DND-41 (cell line): Measurements from ENCODE around the gene IFI27L2.

Experiments used
- ATAC-seq: fragments of 200-7000 bp; cut with Tn5 transposase; 3 replicates; pipeline ENCODE4 v1.9.1; 2021; ENCODE audit warnings: low read depth; ENCODE audit not compliant: insufficient read depth
- DNase-seq: peaks from one replicate; pipeline ENCODE4 v3.0.0-alpha.2; 2020
- H2AFZ ChIP-seq: 2 replicates; pipeline ENCODE4 v1.6.0; 2012; ENCODE audit warnings: low read depth, low read length
- H3K27ac ChIP-seq: 2 replicates; pipeline ENCODE4 v1.5.1; 2012; ENCODE audit warnings: low read length, inconsistent platforms
- H3K27me3 ChIP-seq: fragments of 200-600 bp; sonication (generic); 2 replicates; pipeline ENCODE4 v1.6.0; 2012; ENCODE audit warnings: low read length, mild to moderate bottlenecking, inconsistent platforms; ENCODE audit not compliant: insufficient read depth, poor library complexity
- H3K36me3 ChIP-seq: 2 replicates; pipeline ENCODE4 v1.5.1; 2012; ENCODE audit warnings: low read length, inconsistent platforms; ENCODE audit not compliant: insufficient read depth
- H3K4me1 ChIP-seq: 2 replicates; pipeline ENCODE4 v1.5.1; 2012; ENCODE audit warnings: mild to moderate bottlenecking, low read length; ENCODE audit not compliant: insufficient read depth
- H3K4me2 ChIP-seq: 2 replicates; pipeline ENCODE4 v1.6.0; 2012; ENCODE audit warnings: mild to moderate bottlenecking, moderate library complexity, low read length, inconsistent platforms; ENCODE audit not compliant: insufficient read depth
- H3K4me3 ChIP-seq, 2 experiments: fragments of 200-600 bp in 1 of 2; shearing (Covaris generic) in 1 of 2; 2 replicates each; pipeline ENCODE4 v1.5.1; 2012 to 2016; ENCODE audit warnings: inconsistent platforms in 2 of 2, low read length in 2 of 2, mild to moderate bottlenecking in 2 of 2, low read depth in 1 of 2, moderate library complexity in 1 of 2
- H3K79me2 ChIP-seq: 2 replicates; pipeline ENCODE4 v1.6.0; 2012; ENCODE audit warnings: low read length, inconsistent platforms; ENCODE audit not compliant: insufficient read depth
- H3K9ac ChIP-seq: 2 replicates; pipeline ENCODE4 v1.6.0; 2012; ENCODE audit warnings: low read depth, mild to moderate bottlenecking, inconsistent platforms, low read length, moderate library complexity
- H3K9me3 ChIP-seq: 2 replicates; pipeline ENCODE4 v1.5.1; 2012; ENCODE audit warnings: low read length, moderate library complexity, mild to moderate bottlenecking, inconsistent platforms; ENCODE audit not compliant: insufficient read depth, severe bottlenecking
- H4K20me1 ChIP-seq: 2 replicates; pipeline ENCODE4 v1.6.0; 2012; ENCODE audit warnings: low read length; ENCODE audit not compliant: insufficient read depth
- EZH2 ChIP-seq: IDR thresholded peaks from 3 replicates; pipeline ENCODE4 v1.6.1; 2012; ENCODE audit warnings: borderline replicate concordance, low read depth, mild to moderate bottlenecking, moderate library complexity, low read length, inconsistent platforms; ENCODE audit not compliant: severe bottlenecking
- TF ChIP-seq, protein P1 (sequence below): IDR thresholded peaks from 2 replicates; pipeline ENCODE4 v1.5.1; 2012; ENCODE audit warnings: borderline replicate concordance, low read length, moderate library complexity, mild to moderate bottlenecking; ENCODE audit not compliant: poor library complexity, severe bottlenecking; ENCODE audit errors: extremely low read depth

The IFI27L2 gene

DNA sequence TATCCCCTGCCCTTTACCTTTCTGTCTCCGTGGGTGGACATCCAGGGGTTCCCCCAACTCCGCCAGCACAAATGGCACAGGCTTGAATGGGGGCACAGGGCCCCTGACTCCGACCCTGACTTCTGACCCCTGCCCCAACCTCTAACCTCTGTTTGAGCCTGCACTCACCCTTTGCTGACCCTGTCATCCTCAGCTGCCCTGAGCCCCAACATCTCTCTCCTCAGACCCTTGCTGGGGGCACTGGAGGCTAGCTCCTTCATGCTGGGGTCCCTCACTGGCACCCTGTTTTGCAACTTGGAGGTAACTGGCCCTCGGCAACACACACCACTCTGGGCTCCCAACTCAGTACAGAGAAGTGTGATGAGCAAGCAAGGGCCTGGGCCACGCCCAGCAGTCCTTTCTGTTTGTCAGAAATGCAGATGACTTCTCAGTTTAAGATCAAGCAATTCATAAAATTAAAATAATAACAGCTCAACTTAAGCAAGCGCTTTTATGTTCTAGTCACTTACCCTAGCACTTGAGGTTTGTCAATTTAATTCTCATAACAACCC is 16.8 kb downstream of the IFI27L2 start:
- H3K9ac ChIP-seq, result no peak overlapping the region
- no peak overlapping the region for H2AFZ ChIP-seq
- H3K27me3 ChIP-seq, result no peaks in the 10 kb centered on the region
- no peaks in the 10 kb centered on the region for H4K20me1 ChIP-seq
- H3K79me2 ChIP-seq, result no peaks in the 10 kb centered on the region
- no peak for DNase-seq
- H3K9me3 ChIP-seq, result no peaks in the 10 kb centered on the region
- no peaks in the 10 kb centered on the region for H3K36me3 ChIP-seq
- TF ChIP-seq, protein P1, sequence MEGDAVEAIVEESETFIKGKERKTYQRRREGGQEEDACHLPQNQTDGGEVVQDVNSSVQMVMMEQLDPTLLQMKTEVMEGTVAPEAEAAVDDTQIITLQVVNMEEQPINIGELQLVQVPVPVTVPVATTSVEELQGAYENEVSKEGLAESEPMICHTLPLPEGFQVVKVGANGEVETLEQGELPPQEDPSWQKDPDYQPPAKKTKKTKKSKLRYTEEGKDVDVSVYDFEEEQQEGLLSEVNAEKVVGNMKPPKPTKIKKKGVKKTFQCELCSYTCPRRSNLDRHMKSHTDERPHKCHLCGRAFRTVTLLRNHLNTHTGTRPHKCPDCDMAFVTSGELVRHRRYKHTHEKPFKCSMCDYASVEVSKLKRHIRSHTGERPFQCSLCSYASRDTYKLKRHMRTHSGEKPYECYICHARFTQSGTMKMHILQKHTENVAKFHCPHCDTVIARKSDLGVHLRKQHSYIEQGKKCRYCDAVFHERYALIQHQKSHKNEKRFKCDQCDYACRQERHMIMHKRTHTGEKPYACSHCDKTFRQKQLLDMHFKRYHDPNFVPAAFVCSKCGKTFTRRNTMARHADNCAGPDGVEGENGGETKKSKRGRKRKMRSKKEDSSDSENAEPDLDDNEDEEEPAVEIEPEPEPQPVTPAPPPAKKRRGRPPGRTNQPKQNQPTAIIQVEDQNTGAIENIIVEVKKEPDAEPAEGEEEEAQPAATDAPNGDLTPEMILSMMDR, result no peak
- no peak for TF ChIP-seq EZH2
- H3K27ac ChIP-seq, result no peak overlapping the region
- H3K4me1 ChIP-seq, result no peaks in the 10 kb centered on the region
- no peak overlapping the region for H3K4me3 ChIP-seq
- H3K4me2 ChIP-seq, result no peak overlapping the region
- no peak for ATAC-seq

GRCh38 chr14:94111276-94112095 is 17.9 kb downstream of the IFI27L2 start:
- no peak for DNase-seq
- Histone ChIP-seq H3K79me2 (no peaks in the 10 kb centered on the region), H2AFZ (no peak overlapping the region), H3K36me3 (no peaks in the 10 kb centered on the region), H3K4me2 (no peak overlapping the region), H3K27ac (no peak overlapping the region), H3K27me3 (no peaks in the 10 kb centered on the region), H3K9ac (no peak overlapping the region), H3K9me3 (no peaks in the 10 kb centered on the region), H3K4me3 (no peak overlapping the region), H3K4me1 (no peaks in the 10 kb centered on the region), H4K20me1 (no peaks in the 10 kb centered on the region)
- TF ChIP-seq, protein P1, result no peak
- no peak for TF ChIP-seq EZH2
- no peak for ATAC-seq

DNA sequence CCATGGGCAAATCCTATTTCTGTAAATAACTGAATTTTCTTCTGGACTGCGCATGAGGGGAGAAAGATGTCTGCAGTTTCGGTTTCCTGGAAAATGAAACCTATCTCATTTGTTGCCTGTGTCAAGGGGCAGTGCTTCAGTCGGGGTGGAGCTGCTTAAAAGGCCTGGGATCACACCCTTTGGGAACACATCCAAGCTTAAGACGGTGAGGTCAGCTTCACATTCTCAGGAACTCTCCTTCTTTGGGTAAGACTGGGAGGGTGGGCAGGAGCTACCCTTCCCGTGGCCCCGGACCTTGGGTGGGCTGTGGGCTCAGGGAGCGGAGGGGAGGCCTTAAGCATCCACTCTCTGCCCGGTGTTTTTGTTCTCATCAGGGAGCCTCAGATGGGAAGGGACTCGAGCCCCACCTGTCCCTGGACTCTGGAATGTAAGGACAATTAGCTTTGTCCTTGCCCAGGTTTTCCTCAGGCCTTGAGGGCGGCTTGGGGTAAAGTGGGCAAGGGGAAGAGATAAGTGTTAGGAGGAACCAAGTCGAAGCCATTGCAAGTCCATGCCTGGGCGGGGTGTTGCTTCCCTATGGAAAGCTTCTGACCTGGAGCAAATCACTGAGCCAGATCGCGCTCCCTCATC is 18.7 kb downstream of the IFI27L2 start, which contains the start of gene IFI27:
TSS of gene IFI27 (plus strand) at position 185 of the 630 bp plus-strand sequence.
- Histone ChIP-seq H3K36me3 (no peaks in the 10 kb centered on the region), H4K20me1 (no peaks in the 10 kb centered on the region), H3K79me2 (no peaks in the 10 kb centered on the region), H3K27ac (no peak within 1 kb of the TSS), H3K4me3 (no peak within 1 kb of the TSS), H3K4me1 (no peaks in the 10 kb centered on the region), H3K9ac (no peak within 1 kb of the TSS), H2AFZ (no peak within 1 kb of the TSS), H3K27me3 (no peaks in the 10 kb centered on the region), H3K9me3 (no peaks in the 10 kb centered on the region), H3K4me2 (no peak within 1 kb of the TSS)
- ATAC-seq (no peak), DNase-seq (no peak)
- TF ChIP-seq, protein P1, result no peak
- TF ChIP-seq EZH2, result no peak
